ENCODE results near the gene COPS8.

Gene COPS8

DNA sequence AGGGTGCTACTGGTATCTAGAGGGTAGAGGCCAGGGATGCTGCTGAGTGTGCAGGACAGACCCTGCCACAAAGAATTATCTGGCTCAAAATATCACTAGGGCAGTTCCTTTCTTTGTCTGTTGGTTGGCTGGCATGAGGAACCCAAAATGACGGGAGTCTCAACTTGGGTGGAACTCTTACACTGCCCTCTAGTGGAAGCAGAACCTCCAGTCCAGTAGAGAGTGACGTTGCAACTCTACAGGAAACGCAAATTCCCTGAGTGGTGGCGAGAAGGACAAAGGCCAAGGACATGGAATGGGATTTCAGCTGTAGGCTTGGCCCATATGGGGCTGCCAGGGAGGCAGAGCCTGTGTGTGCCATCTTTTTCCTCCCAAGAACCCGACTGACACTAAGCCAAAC lies 47.1 kb downstream of the COPS8 start:
- DNase-seq = peak; percentile 16 to 62 (median 50)

DNA sequence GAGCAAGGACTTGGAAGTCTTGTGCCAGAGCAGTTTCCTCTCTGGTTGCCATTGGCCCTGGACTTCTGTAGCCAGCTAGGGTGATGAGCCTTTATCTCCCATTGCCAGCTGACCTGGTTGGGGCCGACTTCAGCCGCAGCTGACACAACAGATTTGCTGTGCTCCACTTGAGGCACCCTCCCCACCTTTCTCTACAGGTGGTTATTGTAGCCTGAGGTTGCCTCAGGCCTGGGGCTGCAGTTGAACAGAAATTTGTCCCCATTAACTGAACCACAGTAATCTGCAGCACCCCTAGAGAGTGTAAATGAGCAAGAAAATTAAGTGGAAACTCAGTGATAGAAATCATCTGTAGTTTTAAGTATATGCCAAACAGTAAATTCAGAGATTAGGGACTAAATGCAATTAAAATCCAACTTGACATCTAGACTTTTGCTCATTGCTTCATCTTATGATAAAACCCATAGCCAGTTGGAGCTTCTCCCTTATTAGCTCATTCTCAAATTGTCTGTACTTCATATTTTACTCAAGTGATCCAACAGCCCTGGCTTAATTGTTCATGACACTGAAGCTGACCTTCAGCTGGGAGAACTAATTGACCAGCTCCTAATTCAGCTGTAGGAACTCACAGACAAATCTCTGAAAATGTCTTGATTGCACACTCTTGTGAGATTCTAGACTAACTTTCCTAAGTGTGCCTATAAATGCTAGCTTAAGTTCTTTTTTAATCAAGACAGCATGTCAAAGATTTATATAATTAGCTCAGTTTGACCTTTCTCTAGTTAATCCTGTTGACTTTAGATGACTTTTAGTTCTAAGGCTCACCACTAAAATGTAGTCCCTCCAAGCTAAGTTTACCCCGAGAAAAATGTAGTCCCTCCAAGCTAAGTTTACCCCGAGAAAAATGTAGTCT lies 48.9 kb downstream of the COPS8 start:
- DNase-seq = no peak

DNA sequence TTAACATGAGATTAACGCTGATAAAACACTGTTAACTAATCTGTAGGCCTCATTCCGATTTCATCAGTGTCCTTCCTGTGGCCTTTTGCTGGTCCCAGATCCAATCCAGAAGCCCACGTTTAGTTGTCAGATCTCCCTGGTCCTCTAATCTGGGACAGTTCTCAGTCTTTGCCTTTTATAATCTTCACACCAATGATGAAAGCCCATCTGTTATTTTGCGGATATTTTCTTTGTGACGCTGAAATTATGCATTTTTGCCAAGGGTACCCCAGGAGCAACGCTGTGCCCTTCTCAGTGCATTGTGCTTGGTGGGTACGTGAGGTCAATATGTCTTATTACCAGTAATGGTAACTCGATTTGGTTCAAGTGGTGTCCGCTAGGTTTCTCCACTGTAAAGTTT lies 51.1 kb downstream of the COPS8 start:
- DNase-seq = no peak

- no peak for DNase-seq
Observed at GRCh38 chr2:237137626-237138323, 52.1 kb downstream of the COPS8 start.

- no peak for DNase-seq
Observed at GRCh38 chr2:237139123-237139675, 53.5 kb downstream of the COPS8 start.

GRCh38 chr2:237140689-237141285 lies 55.1 kb downstream of the COPS8 start:
- no peak for DNase-seq

GRCh38 chr2:237141571-237142051 lies 55.9 kb downstream of the COPS8 start:
- DNase-seq = peak in 2 of 4 experiments; percentile 23 to 39

DNA sequence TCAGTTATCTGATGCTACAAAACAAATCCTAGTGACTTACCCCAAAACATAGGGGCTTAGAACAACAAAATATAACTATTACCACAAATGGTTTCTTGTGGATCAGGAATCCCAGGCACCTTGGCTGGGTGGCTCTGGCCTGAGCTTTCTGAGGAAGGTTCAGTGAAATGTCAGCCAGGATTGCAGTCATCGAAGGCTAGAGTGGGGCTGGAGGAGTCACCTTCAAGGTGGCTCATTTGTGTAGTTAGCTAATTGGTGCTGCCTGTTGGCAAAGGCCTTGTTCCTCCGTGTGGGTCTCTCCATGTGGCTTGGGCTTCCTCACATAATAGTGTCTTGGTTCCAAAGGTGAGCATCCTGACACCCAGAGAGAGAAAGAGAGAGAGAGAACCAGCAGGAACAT lies 57.4 kb downstream of the COPS8 start:
- no peak for DNase-seq

DNA sequence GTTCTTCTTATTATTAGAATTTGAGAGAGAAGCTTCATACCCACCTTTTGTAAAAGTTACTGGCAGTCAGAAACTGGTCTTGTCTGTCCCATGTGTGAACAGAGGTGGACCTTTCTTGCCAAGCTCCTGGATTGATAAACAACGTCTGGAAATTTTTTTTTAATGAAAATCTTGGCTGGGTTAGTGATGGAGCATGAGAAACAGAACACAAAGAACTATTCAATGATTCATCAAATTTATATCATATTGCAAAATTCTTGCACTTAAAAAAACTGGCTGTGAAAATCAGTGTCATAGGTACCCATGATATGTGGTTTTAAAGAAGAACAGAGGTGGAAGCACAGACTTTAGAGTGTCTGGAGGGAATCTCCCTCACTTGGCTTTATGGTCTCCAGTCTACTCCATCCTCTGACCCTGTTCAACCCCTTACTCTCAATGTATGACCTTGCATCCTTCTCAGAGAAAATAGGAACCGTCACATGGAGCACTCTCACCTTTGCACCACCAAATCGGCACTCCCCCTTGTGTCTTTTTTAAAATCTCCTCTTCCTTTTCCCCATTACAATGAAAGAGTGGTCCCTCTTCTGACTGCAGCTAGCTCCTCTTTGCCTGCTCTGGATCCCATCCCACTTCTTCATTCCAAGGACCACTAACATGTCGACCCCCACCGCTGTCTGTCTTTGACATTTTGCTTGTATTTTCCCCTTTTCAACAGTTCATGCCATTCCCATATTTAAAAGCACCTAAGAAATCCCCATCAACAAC lies 58.2 kb downstream of the COPS8 start:
- no peak for DNase-seq

DNA sequence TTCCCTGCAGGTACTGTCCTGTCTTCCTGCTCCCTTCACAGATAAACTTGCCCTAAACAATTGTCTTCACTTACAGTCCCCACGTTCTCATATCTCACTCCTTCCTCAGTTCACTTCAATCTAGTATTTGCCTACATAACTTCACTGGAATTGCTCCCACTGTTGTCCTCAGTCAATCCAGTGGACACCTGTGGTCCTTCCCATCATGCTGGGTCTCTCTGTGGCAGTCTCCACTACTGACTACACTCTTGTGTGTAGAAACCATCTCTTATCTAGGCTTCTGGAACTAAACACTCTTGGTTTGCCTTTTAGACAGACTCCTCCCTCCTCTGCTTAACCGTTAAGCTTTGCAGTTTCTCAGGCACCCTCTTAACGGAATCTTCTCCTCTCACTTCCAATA lies 58.8 kb downstream of the COPS8 start:
- no peak for DNase-seq

DNA sequence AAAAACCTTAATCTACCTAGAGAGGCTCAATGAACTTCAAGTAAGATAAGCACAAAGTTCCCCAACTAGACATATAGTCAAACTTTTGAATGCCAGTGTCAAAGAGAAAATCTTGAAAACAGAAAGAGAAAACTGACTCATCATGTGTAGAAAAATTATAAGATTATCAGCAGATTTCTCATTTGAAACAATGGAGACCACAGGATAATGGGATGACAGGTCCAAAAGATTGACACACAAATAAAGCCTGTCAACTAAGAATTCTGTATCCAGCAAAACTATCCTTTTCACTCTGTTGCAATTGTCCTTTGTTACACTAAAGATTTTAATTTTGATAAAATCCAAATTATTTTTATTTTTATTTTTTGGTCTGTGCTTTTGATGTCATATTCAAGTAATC lies 61.6 kb downstream of the COPS8 start:
- DNase-seq = no peak

DNA sequence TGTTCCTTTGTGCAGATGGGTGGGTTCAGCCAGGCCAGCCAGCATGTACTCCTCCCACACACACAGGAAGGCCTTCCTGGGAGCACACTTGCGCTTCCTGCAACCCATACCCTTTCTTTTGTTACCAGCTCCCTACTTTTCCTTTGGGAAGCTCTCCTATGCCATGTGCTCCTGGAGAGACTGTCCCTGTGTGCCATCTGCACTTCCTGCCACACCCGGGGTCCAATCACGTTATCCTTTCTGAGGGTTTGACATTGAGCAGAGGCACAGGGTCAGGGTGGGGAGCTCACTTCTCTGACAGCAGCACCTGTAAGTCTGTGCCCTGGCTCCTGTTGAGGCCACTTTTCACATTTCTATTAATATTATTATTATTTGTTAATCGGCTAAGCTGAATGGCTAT lies 62.9 kb downstream of the COPS8 start:
- no peak for DNase-seq

DNA sequence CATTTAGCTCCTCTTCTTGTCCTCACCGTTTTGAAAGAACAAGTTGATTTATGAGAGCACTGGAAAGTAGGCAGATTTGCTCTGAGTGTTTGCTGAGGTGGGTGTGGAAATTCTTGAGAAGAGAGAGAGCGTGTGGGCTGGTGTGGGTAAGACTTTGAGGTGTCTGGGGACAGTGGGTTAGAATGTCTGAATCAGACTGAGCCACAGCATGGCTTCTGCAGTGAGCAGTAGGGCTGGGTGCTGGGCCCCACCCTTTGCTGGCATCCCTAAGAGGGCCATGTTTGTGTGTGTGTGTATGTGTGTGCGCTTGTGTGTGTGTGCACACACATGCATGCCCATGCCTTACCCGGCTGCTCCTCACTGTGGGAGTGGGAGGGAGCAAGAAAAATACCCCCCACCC lies 63.7 kb downstream of the COPS8 start:
- DNase-seq = no peak
